Measurements from ENCODE around the gene S100A4.

Gene S100A4

DNA sequence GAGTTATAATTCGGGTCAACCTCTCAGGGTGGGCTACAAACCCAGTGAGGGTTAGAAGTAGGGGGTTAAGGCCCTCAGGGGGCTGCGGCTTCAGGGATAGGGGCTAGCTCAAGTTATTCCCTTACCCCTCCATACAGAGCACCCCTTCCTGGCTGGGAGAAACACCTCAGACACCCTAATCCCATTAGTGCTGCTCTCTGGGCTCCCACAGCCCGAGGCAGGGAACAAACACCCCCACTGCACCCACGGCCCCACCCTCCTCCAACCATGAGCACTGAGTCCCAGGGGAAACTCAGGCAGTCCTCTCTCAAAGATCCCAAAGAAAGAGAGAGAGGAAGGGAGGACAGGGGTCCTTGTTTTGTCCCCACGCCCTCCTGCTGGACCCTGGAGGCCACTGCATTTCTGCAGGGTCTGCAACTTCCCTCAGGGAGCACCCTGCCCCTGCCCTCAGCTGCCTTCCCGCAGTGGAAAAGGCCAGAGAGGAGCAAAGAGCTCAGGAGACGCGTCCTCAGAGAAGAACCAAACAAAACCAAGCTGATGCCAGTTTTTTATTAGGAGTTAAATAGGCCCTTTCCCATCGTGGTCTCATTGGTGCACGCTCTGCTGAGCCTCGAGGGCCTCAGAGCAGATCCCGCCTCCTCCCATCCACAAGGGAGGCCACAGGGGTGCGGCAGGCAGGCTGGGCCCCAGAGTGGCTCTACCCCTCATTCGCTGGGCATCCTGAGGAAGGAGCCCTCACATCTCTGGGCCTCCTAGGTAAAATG lies 1.4 kb upstream of the S100A4 start:
- no peak for DNase-seq

DNA sequence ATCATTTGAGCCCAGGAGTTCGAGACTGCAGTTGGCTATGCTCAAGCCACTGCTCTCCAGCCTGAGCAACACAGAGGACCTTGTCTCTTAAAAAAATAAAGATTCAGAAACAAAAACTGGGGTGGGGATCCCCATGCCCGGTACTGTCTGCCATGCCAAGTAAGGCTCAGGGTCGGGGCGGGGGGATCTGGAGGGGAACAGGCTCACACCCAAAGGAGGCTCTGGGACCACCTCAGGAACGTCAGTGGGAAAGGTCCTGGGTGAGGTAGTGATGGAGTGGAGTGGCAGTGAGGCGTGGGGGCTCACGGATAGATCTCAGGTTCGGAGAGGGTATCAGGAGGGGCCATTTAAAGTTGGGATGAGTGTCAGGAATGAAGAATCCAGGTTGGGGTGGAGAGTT lies 765 bp upstream of the S100A4 start:
- DNase-seq: no peak

DNA sequence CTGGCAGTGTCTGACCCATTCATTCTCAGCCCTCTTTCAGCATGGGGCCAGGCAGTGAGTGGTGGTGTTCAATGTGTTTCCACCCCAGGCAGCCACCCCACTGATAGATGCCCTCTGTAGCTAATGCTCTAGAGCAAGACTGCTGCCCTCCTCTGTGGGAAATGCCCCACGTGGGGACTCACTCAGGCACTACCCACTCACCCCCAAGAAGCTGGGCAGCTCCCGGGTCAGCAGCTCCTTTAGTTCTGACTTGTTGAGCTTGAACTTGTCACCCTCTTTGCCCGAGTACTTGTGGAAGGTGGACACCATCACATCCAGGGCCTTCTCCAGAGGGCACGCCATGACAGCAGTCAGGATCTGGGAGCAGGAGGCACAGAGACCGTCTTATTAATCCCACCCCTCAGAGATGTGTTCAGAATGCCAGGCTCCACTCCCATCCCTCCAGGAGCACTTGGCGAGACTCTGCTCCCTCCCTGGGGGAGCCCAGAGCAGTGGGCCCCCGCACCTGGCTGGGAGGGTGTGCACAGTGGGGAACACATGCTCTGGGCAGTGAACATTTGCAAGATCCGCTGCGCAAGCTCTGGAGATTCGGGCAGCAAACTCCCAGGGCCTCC lies 1.0 kb downstream of the S100A4 start:
- no peak for DNase-seq

DNA sequence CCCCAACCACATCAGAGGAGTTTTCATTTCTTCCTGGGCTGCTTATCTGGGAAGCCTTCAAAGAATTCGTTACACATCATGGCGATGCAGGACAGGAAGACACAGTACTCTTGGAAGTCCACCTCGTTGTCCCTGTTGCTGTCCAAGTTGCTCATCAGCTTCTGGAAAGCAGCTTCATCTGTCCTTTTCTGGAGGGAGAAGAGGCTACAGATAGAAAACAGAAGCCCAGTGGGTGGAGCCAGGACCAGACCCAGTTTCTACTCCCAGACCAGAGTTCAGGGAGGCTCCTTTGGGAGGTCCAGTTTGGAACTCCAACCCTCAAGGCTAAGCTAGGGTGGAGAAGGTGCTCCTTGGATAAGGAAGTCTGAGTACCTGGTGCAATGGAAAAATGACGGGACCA lies 1.9 kb downstream of the S100A4 start:
- DNase-seq: no peak

DNA sequence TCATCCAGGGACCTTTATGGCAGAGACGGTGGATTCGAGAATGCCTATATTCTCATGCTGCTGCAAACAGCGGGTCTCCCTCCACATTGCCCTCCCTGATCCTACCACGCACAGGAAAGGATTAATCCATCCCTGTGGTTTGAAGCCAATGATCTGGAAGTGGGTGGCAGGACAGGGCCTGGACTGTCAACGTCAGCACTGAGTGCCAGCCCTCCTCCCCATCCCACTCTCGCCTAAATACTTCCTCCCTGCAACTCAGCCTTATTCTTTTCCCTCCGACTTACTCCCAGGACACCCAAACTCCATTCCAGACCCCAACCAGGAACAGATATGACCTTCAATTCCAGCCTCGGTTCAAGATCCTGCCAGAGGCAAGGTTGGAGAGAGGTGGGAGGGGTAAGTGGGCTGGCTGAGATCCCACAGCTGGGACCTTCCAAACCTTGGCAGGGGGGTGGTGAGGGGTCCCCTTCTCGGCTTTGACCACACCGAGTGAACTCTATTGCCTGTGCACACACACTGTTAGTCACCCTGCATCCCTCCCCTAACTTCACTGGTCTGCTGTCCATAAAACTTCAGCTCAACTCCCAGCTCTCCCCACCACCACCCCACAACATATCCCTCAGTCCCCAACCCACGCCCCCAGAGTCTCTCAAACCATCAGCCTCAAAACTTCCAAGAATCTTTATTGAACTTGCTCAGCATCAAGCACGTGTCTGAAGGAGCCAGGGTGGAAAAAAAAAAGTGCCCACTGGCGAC lies 2.5 kb downstream of the S100A4 start:
- DNase-seq: no peak

DNA sequence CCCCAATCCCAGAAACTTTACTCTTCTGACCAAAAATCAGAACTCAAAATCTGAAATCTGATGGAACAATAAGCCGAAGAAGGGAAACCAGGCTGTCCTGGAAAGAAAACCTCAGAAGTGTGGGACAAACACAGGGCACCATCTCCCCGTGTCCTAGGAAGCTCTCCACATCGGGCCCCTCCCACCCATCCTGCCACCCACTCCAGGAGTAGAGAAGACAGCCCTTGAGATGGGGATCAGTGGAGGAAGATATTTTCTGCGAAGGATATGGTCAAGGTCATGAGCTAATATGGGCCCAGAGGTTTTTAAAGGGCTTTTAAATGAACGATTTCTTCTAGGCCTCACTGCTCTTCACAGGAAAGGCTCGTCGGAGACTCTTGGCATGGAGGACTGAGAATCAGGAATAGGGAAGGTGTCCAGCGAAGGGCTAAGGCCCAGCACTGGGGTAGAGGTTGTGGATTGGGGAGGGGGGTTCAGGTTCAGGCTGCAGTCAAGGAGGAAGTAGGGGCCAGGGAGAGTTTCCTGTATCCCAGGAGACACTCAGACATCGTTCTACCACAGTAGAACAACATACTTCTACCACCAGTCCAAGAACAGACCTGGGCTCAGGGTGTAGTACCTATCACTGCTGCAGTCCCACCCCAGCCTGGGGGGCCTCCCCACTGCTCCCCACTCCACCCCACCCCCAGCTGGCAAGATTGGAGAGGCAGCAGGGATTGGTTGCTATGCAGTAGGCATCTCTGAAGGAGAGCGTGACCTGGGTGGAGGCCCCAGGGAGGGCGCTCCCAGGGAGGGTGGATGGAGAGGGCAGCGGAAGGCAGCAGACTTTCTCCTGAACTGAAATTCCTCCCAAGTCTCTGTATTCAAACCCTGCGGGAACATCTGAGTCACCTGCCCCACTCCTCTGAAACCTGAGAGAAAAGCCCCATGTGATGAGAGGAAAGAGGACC lies 3.7 kb downstream of the S100A4 start:
- no peak for DNase-seq

GRCh38 chr1:153540394-153541361 lies 4.9 kb downstream of the S100A4 start, which contains the start of gene S100A5:
Gene S100A5 (minus strand): TSS chr1:153540934. CDS start chr1:153540191, 743 bp downstream.
- DNase-seq: peak; percentile 70

DNA sequence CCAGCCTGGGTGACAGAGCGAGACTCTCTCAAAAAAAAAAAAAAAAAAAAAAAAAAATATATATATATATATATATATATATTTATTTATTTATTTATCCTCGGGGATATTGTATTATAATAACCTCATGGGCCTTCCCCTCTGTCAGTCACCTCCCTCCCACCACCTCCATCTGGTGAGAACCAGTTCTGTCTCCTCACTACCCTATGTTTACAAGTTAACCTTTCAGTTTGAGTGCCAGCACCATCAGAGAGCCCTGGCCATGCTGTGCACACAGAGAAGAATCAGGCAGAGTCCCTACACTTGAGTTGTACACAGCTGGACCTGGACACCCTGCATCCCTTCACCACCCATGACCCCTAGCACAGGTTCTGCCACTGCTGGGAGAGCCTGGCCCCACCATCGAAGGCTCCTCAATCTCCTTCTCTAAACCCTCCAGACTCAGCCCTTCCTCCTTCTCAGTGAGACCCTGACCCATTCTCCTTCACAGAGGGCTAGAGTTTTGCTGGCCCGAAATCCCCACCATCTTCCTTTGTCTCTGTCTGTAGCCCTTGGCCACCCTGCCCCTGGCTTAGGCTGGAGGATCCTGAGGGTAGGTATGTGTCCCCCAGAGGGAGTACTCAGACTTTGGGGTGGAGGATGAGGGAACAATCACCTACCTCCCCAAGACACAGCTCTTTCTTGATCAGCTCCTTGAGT lies 6.1 kb downstream of the S100A4 start:
- no peak for DNase-seq

- no peak for DNase-seq
These were observed 7.2 kb downstream of the S100A4 start for GRCh38 chr1:153538315-153538821.

GRCh38 chr1:153537376-153537730 lies 8.3 kb downstream of the S100A4 start:
- no peak for DNase-seq

DNA sequence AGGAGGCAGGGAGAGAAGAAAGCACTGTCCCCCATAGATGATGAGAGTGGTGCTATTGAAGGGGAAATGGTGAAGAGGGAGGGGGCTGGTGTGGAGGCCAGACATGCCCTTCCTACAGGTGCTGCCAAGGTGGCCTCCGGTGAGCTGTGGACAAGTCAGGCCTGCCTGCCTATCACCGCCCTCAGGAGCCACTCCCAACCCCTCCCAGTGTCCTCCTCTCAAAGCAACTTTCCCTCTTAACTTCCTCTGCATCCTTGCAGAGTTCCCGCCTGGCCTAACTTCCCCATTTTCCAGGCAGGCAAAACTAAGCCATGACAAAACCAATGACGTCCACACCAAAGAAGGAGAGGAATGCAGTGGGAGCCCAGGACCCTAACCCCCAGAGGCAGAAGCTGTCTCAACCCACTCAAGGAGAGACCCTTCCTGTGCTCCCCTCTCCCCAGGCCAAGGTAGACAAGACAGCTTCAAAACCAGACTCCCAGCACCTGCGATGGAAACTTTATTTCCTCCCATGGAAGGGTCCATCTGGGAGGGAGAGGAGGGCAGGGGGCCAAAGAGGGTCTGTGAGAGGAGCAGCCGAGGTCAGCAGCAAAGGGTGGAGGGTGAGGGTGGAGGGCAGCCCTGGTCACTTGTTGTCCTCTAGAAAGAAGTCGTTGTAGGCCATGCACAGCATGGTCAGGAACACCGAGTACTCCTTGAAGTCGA lies 8.8 kb downstream of the S100A4 start:
- DNase-seq: peak; percentile 40

- peak; percentile 78 for DNase-seq
These were observed 9.5 kb downstream of the S100A4 start for GRCh38 chr1:153536012-153536670.

GRCh38 chr1:153535242-153536011 lies 10.2 kb downstream of the S100A4 start, which contains the start of gene S100A6:
Gene S100A6 (minus strand): TSS chr1:153535991. CDS start chr1:153535339, 652 bp downstream.
- peak; percentile 69 for DNase-seq

- peak; percentile 56 for DNase-seq
These were observed 10.7 kb downstream of the S100A4 start for GRCh38 chr1:153534925-153535241.

- DNase-seq: no peak
These were observed 11.2 kb downstream of the S100A4 start for GRCh38 chr1:153534226-153534924.

GRCh38 chr1:153533689-153534201 lies 11.9 kb downstream of the S100A4 start:
- no peak for DNase-seq

DNA sequence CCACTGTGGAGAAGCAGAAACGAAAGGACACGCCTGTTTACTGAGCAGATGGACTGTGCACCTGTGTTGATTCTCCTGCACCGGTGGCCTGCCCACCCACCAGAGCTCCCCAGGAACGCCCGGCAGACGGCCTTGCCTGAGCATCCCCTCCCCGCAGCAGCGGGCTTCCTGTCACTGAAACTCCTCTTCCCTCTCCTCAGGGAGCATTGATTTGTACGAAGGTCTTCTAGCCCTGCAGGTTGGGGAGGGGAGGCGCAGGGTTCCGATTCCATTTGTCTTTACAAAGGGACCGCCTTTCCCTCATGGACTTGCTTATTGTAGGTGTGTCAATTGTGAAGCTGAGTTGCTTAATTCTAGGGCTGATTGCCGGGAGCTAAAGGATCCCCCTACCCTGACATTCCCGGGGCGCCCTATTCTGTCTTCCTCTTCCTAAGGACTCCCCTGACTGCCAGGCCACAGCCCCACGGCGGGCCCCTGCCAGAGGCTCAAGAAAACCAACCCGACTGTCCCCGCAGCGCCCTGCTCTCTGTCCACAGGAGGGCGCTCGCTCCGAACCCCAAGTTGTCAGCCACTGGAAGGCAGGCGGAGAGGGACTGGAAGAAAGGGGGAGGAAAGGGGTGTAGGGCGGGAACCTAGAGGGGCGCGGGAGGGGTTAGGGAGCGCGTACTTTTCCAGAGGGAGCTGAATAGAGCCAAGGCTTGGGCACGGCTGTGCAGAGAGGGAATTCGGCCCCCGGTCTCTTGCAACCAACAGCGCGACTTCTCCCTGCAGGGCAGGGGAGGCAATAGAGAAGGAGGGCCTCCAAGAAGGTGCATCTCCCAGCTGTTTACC lies 12.6 kb downstream of the S100A4 start:
- peak; percentile 92 for DNase-seq
